HG03280 (cell line): Measurements from ENCODE around the gene EVC.

ENCODE experiments used
- ATAC-seq: cut with Tn5 transposase; IDR thresholded peaks from one replicate; pipeline ENCODE4 v1.9.1; 2021; ENCODE audit warnings: mild to moderate bottlenecking, moderate library complexity; ENCODE audit not compliant: unreplicated experiment

The EVC gene

DNA sequence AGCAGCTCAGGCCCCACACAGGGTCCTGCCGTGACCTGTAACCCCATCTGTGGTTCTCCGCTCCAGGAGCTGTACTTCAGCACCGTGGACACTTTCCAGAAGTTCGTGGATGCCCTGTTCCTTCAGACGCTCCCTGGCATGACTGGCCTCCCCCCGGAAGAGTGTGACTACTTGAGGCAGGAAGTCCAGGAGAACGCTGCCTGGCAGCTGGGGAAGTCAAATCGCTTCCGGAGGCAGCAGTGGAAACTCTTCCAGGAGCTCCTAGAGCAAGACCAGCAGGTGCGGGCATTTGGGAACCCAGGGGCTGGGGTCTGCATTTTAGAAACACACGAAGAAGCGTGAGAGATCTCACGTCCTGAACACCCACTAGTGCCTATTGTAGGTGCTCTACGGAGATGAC, 72.5 kb downstream of the EVC start:
- ATAC-seq: no peak

DNA sequence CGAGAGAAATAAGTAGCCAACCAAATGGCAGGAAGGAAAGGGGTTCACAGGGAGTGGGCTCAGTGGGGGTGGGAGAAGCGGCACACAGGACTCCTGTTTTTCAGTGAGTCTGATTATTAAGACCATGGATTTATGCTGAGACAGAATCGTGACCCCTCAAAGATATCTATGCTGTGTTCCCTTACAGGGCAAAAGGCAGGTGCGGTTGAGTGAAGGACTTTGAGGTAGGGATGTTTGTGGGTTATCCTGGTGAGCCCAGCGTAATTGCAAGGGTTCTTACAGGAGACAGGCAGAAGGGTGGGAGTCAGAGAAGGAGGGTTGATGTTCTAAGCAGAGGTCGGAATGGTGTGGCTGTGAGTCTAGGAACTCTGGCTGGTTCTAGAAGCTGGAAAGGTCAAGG, 73.0 kb downstream of the EVC start:
- ATAC-seq: no peak

- no peak for ATAC-seq
Observed at GRCh38 chr4:5784960-5785611, 74.1 kb downstream of the EVC start.

DNA sequence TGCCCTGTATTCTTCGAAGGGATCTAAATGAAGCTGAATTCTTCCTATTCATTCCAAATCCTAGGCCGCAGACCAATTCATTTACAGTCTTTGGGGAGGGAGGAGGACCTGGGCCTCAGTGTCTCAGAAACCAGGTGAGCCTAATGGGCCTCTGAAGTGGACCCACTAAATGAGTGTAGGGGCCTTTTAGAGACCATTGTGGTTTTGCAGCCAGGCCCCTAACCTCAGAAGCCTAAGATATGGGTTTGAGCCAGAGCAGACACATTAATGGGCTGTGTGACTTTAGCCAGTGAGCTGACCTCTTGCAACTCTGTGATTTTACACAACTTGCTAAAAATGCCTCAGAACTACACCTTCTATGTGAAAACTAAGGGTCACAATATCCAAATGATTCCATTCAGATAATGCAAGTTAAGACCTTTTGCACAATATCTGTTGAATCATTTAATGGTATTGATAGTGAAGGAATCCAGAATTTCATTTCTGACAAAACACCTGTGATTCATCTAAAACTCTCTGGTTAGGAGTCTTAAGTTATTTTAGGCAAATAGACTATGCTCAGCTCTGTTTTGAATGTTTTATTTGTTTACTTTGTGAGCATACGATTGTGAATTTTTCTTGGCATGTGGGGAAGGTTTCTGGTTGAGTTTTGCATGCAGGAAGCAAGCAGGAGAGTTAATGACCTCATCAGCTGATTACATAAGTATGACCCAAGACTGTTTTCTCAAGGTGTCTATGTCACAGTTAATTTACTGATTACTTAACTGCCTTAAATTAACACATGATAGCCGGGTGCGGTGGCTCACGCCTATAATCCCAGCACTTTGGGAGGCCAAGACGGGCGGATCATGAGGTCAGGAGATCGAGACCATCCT, 75.0 kb downstream of the EVC start:
- no peak for ATAC-seq

DNA sequence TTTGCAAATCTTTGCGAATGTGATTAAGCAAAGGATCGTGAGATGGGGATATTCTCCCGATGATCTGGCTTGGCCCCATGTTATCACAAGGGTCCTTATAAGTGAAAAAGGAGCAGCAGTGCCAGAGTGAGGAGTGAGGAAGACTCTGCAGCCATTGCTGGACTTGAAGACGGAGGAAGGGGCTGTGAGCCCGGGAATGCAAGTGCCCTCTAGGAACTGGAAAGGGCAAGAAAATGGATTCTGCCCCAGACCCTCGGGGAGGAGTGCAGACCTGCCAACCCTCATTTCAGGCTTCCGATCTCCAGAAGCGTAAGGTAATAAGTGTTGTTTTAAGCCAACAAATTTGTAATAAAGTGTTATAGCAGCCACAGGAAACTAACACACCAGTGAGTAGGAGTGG, 76.3 kb downstream of the EVC start:
- ATAC-seq: no peak

GRCh38 chr4:5788144-5788543, 77.1 kb downstream of the EVC start:
- no peak for ATAC-seq

DNA sequence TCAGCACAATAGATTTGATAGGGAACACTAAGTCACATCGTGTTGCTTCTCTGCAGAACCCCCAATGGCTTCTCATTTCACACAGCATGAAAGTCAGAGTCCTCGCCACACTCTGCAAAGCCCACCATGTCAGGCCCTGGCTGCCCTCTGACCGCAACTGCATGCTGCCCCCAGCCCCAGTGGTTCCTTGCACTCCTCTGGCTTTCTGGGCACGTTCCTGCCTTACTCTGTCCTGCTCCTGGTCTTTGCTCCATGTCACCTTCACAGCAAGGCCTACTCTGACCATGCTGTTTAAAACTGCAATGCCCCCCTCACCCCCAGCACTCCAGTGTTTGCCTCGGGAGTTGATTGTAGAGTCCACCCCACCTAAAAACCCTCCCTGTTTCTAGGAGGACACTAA, 78.1 kb downstream of the EVC start:
- no peak for ATAC-seq

DNA sequence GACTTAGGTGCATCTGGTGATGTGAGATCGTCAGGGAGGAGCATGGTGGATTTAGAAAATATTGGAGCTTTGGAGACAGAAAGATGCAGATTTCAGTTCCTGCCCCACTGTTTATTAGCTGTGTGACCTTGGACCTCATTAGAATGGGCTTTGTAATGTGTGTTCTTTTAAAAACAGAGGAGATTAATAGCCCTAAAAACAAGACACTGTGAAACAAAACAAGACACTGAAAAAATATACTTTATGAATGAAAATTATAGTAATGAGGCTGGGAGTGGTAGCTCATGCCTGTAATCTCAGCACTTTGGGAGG, 79.5 kb downstream of the EVC start:
- ATAC-seq: no peak

DNA sequence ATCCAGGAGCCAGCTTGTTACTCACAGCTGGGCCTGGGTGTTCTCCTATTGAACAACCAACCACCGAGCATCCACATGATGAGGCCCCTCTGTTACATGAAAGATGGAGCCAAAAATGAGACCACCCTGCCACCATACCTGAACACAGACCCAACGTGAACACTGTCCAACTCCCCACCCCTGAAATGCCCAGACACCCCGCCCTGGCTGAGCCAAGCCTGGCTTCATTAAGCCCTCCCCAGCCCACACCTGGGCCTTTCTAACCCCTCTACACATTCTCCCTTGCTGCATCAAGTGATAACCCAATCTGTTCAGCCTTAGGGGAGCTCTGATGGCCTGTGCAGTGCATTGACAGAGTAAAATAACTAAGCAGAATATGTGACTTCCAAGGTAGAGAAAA, 80.7 kb downstream of the EVC start:
- ATAC-seq: no peak

GRCh38 chr4:5793514-5793913, 82.5 kb downstream of the EVC start:
- ATAC-seq: no peak

DNA sequence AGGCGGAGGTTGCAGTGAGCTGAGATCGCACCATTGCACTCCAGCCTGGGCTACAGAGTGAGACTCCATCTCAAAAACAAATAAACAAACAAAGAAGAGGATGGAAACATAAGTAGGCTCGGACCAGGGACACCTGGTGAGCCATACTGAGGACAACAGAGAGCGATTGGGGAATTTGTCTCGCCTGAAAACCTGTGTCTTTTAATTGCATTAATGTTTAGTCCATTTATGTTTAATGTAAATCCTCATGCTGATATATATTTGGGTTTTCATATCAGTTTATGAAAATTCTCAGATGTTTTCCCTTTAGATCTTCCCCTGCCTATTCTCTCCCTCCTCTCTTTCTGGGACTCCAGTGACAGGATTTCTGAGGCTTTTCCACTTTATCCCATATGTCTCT, 84.6 kb downstream of the EVC start:
- no peak for ATAC-seq

DNA sequence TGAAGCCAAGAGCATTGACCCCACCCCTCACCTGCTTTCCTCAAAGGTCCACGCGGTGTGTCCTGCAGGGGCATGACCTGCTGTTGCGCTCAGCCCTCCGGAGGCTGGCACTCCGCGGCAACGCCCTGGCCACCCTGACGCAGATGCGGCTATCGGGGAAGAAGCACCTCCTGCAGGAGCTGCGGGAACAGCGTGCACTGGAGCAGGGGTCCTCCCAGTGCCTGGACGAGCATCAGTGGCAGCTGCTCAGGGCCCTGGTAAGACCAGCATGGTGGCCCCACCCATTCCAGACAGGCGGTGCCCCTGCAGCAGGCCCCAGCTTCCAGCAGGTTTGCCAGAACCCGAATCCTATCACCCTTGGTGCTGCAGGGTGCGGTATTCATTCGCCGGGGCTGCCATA, 86.0 kb downstream of the EVC start:
- no peak for ATAC-seq

DNA sequence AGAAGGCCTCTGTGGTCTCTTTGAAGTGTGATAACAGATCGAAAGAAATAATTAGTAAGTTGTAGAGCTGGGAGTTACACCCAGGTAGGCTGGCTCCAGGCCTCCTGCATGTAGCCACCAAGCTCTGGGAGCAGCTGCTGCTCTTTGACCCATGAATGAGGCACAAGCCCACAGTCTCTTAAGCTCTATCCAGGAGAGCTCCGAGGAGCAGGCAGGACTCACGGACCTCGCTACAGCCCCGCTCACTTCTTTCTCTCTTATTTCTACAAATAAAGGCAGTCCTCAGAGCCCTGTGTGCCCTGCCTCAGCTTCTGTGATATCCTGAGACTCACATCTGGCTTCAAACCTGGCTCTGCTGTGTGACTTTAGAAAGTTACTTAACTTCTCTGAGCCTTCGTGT, 86.9 kb downstream of the EVC start:
- ATAC-seq: no peak

GRCh38 chr4:5798462-5798861, 87.5 kb downstream of the EVC start:
- no peak for ATAC-seq

- ATAC-seq: no peak
Observed at GRCh38 chr4:5798946-5799345, 87.9 kb downstream of the EVC start.

- no peak for ATAC-seq
Observed at GRCh38 chr4:5799406-5799805, 88.4 kb downstream of the EVC start.

DNA sequence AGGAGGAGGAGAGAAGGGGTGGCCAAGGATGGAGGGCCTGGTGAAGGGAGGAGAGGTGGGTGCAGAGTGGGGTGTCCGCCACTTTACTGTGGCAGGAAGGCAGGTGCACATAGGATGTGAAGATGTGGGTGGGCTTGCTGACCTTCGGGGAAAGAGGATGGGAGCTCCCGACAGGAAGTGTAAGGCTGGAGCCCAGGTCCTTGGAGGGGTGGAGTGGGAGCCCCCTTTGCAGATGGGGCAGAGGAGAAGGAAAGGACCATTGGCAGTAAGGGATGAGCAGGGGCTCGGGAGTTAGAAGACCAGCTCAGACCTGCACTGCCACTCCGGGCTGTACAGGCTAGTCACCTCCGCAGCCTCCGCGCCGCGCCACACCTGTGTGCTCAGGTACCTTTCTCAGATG, 89.5 kb downstream of the EVC start:
- no peak for ATAC-seq

DNA sequence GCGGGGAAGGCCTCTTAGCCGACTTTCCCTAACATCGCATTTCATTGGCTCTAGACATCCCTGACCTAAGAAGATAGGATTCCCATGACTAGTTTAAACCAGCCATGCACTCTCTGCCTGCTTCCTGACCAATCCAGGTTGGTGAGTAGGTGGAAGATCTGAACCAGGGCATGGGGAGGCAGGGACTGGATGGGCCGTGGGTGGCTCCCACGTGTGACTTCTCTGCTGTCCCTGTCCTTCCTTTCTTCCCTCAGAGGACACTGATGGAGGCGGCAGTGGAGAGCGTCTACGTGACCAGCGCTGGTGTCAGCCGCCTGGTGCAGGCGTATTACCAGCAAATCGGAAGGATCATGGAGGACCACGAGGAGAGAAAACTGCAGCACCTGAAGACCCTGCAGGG, 90.7 kb downstream of the EVC start:
- ATAC-seq: no peak

DNA sequence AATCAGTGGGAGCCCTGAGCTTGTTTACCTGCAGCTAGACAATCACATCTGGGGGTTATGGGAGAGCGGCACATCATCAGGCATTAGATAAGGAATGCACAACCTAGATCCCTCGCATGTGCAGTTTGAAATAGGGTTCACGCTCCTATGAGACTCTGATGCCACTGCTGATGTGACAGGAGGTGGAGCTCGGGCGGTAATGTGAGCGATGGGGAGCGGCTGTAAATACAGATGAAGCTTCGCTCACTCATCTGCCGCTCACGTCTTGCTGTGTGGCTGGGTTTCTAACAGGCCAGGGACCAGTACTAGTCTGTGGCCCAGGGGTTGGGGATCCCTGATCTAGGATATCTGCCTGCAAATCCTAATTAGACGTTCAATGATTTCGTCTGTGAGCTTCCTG, 91.6 kb downstream of the EVC start:
- no peak for ATAC-seq

- no peak for ATAC-seq
Observed at GRCh38 chr4:5804656-5805055, 93.7 kb downstream of the EVC start.

DNA sequence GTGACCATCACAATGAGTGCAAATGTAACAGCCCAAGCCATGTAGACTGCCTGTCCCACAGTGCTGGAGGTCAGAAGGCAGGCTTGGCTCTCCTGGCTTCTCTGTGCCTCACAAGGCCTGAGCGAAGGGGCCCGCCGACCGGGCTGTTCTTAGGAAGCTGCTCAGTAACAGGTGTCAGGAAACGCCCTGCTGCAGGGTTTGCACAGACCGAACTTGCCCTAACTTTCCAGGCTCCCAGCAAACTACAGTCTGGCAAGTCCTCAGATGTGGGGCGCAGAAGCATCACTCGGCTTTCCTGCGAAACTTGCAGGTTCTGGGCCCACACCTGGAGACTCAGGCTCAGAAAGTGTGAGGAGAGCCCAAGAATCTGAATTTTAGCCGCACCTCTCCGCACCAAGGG, 94.3 kb downstream of the EVC start:
- ATAC-seq: no peak

- no peak for ATAC-seq
Observed at GRCh38 chr4:5808081-5808741, 97.2 kb downstream of the EVC start.
